Suprapubic skin (tissue), 4 donors: ENCODE data around the gene MAP2K6. TPM values are rescaled to one million over a fixed set of nuclear protein-coding genes. Genes with fewer than 3 reads are reported as not detected.

Experiments
- DNase-seq, 2 donors: peaks; one replicate each; pipeline ENCODE4 v3.0.0-alpha.2; 2019; ENCODE audit warnings: low spot score in 2 of 2
- H3K27ac ChIP-seq: fragments of 200-600 bp; sonication (generic); one replicate; pipeline ENCODE4 v1.5.1; 2019
- H3K27me3 ChIP-seq: fragments of 200-600 bp; sonication (generic); one replicate; pipeline ENCODE4 v1.5.1; 2019
- H3K36me3 ChIP-seq: fragments of 200-600 bp; sonication (generic); one replicate; pipeline ENCODE4 v1.5.1; 2019
- H3K4me1 ChIP-seq: fragments of 200-600 bp; sonication (generic); one replicate; pipeline ENCODE4 v1.5.1; 2019
- H3K4me3 ChIP-seq: fragments of 200-600 bp; sonication (generic); one replicate; pipeline ENCODE4 v1.5.1; 2019; ENCODE audit warnings: mild to moderate bottlenecking
- H3K9me3 ChIP-seq: fragments of 200-600 bp; sonication (generic); one replicate; pipeline ENCODE4 v1.5.1; 2019
- CTCF ChIP-seq, 2 donors: fragments of 200-600 bp in 1 of 2; fragments of 450-650 bp in 1 of 2; sonication (generic) in 1 of 2; IDR thresholded peaks; one replicate each; pipeline ENCODE4 v1.5.1; 2016 to 2019; ENCODE audit warnings: antibody characterized with exemption in 2 of 2, mild to moderate bottlenecking in 1 of 2, moderate library complexity in 1 of 2
- EP300 ChIP-seq: sonication (generic); formaldehyde crosslinking; IDR thresholded peaks from one replicate; pipeline ENCODE4 v1.6.1; 2017; ENCODE audit warnings: antibody characterized with exemption
- POLR2A ChIP-seq, 2 donors: fragments of 450-650 bp; IDR thresholded peaks; one replicate each; pipeline ENCODE4 v1.6.1; 2017; ENCODE audit warnings: antibody characterized with exemption in 2 of 2, mild to moderate bottlenecking in 2 of 2, moderate library complexity in 2 of 2
- POLR2AphosphoS5 ChIP-seq, 3 donors: sonication (generic); formaldehyde crosslinking; IDR thresholded peaks; one replicate each; pipeline ENCODE4 v1.6.1; 2017; ENCODE audit warnings: antibody characterized with exemption in 3 of 3
- WGBS: methylation state at CpG from one replicate; pipeline ENCODE4 v1.1.5; 2018; 5-methylcytosine and 5-hydroxymethylcytosine counted together
- total RNA-seq, 4 donors: library from RNA; depleted of rRNA; stranded (reverse); fragments of >200 nt; gene quantifications; one replicate each; pipeline ENCODE4 v1.1.0, GENCODE V29; 2016

Gene MAP2K6
- total RNA-seq, 4 donors from 2014 or later: 2.4 to 6.3 (median 3.9) TPM

GRCh38 chr17:69485901-69486643 is 71.6 kb downstream of the MAP2K6 start:
- no peak for DNase-seq
- TF ChIP-seq POLR2A (IDR thresholded peaks at IDR 0.05) (no peak), POLR2AphosphoS5 (IDR thresholded peaks at IDR 0.05) (no peak), EP300 (no peak), CTCF (IDR thresholded peaks at IDR 0.05) (no peak)
- Histone ChIP-seq H3K4me1 (peaks cover 15% of the 10 kb centered on the region), H3K36me3 (no peaks in the 10 kb centered on the region), H3K27ac (peak overlapping the region; percentile 75), H3K9me3 (no peaks in the 10 kb centered on the region), H3K4me3 (no peak overlapping the region), H3K27me3 (no peaks in the 10 kb centered on the region)
- WGBS: 16% methylated on average over 3 of the region's 3 CpGs

- Histone ChIP-seq H3K27me3 (no peaks in the 10 kb centered on the region), H3K27ac (peak overlapping the region; percentile 75), H3K9me3 (no peaks in the 10 kb centered on the region), H3K4me3 (no peak overlapping the region), H3K36me3 (no peaks in the 10 kb centered on the region), H3K4me1 (peaks cover 15% of the 10 kb centered on the region)
- WGBS: 83% methylated on average over 13 of the region's 13 CpGs
- no peak for DNase-seq
- TF ChIP-seq EP300: no peak
- TF ChIP-seq CTCF (IDR thresholded peaks at IDR 0.05): no peak
- no peak for TF ChIP-seq POLR2AphosphoS5 (IDR thresholded peaks at IDR 0.05)
- TF ChIP-seq POLR2A (IDR thresholded peaks at IDR 0.05): no peak
Measured at GRCh38 chr17:69486779-69487637, 72.5 kb downstream of the MAP2K6 start.

GRCh38 chr17:69489313-69489712 is 74.8 kb downstream of the MAP2K6 start:
- Histone ChIP-seq H3K4me3 (no peak overlapping the region), H3K27me3 (no peaks in the 10 kb centered on the region), H3K9me3 (no peaks in the 10 kb centered on the region), H3K36me3 (no peaks in the 10 kb centered on the region), H3K27ac (no peak overlapping the region), H3K4me1 (peaks cover 19% of the 10 kb centered on the region)
- TF ChIP-seq CTCF (IDR thresholded peaks at IDR 0.05) (no peak), POLR2AphosphoS5 (IDR thresholded peaks at IDR 0.05) (no peak), EP300 (no peak), POLR2A (IDR thresholded peaks at IDR 0.05) (no peak)
- 71% methylated on average over 4 of the region's 4 CpGs for WGBS
- no peak for DNase-seq

- Histone ChIP-seq H3K4me3 (no peak overlapping the region), H3K27ac (no peak overlapping the region), H3K27me3 (no peaks in the 10 kb centered on the region), H3K4me1 (peaks cover 4% of the 10 kb centered on the region), H3K9me3 (no peaks in the 10 kb centered on the region), H3K36me3 (no peaks in the 10 kb centered on the region)
- TF ChIP-seq POLR2A (IDR thresholded peaks at IDR 0.05) (no peak), EP300 (no peak), CTCF (IDR thresholded peaks at IDR 0.05) (no peak), POLR2AphosphoS5 (IDR thresholded peaks at IDR 0.05) (no peak)
- DNase-seq: no peak
- 60% methylated on average over 3 of the region's 3 CpGs for WGBS
Measured at GRCh38 chr17:69492410-69493071, 78.0 kb downstream of the MAP2K6 start.
